C4-2B (cell line): ENCODE results near the gene FLOT1.

Experiments used
- CTCF ChIP-seq: fragments of 450-650 bp; conservative IDR thresholded peaks from 2 replicates; pipeline ENCODE4 v1.5.1; 2017; ENCODE audit warnings: mild to moderate bottlenecking
- ZFX ChIP-seq: fragments of 450-650 bp; IDR thresholded peaks from 2 replicates; pipeline ENCODE4 v1.6.1; 2017

GRCh38 chr6:30711758-30712380 lies 30.6 kb downstream of the FLOT1 start:
- TF ChIP-seq CTCF (no peak), ZFX (no peak)
